GM12874 (cell line): ENCODE measurements around the gene GLIS1.

ENCODE experiments used
- TF ChIP-seq, protein P1 (sequence below): IDR thresholded peaks from 2 replicates; pipeline ENCODE4 v1.5.1; 2011; ENCODE audit warnings: low read depth, mild to moderate bottlenecking, control low read depth, low read length, moderate library complexity; ENCODE audit not compliant: insufficient read depth

Gene GLIS1

GRCh38 chr1:53501065-53502005, 237.6 kb downstream of the GLIS1 start:
- TF ChIP-seq, protein P1, sequence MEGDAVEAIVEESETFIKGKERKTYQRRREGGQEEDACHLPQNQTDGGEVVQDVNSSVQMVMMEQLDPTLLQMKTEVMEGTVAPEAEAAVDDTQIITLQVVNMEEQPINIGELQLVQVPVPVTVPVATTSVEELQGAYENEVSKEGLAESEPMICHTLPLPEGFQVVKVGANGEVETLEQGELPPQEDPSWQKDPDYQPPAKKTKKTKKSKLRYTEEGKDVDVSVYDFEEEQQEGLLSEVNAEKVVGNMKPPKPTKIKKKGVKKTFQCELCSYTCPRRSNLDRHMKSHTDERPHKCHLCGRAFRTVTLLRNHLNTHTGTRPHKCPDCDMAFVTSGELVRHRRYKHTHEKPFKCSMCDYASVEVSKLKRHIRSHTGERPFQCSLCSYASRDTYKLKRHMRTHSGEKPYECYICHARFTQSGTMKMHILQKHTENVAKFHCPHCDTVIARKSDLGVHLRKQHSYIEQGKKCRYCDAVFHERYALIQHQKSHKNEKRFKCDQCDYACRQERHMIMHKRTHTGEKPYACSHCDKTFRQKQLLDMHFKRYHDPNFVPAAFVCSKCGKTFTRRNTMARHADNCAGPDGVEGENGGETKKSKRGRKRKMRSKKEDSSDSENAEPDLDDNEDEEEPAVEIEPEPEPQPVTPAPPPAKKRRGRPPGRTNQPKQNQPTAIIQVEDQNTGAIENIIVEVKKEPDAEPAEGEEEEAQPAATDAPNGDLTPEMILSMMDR, result no peak

DNA sequence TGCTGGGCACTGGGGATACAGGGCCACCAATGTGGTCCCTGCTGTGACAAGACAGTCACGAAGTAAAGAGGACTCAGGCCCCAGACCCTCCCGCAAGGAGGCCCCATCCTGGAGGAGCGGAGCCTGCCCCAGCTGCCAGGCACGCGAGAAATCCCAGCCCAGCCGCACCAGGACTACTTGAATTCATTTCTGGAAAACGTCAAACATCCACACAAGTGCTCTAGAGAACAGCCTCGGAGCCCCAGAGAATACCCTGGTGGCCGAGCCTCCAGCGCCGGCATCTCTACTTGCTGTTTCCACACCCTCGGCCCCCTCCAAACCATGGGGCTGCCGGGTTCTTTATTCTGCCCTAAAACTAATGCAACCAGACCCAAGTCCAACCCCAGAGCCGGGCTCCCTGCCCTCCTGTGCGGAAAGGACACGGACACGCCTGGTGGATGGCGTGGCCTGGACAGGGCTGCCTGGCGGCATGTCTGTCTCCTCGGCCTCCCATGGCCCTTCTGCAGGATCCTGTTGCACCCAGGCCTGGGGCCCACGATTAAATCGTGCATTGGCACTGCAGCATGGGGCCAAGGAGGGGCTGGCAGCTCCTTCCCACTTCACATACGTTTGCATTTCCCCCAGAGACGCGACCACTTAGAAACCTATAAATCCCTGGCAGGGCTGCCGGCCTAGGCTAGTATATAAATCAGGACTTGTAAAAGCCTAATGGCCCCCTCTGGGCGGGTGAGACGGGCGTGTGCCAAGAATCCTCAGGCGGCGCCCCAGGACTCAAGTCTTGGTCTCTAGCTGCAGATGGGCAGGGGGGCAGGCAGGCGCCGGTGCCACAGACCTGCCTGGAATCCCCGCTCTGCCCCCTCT, 238.5 kb downstream of the GLIS1 start:
- TF ChIP-seq, protein P1, result no peak

DNA sequence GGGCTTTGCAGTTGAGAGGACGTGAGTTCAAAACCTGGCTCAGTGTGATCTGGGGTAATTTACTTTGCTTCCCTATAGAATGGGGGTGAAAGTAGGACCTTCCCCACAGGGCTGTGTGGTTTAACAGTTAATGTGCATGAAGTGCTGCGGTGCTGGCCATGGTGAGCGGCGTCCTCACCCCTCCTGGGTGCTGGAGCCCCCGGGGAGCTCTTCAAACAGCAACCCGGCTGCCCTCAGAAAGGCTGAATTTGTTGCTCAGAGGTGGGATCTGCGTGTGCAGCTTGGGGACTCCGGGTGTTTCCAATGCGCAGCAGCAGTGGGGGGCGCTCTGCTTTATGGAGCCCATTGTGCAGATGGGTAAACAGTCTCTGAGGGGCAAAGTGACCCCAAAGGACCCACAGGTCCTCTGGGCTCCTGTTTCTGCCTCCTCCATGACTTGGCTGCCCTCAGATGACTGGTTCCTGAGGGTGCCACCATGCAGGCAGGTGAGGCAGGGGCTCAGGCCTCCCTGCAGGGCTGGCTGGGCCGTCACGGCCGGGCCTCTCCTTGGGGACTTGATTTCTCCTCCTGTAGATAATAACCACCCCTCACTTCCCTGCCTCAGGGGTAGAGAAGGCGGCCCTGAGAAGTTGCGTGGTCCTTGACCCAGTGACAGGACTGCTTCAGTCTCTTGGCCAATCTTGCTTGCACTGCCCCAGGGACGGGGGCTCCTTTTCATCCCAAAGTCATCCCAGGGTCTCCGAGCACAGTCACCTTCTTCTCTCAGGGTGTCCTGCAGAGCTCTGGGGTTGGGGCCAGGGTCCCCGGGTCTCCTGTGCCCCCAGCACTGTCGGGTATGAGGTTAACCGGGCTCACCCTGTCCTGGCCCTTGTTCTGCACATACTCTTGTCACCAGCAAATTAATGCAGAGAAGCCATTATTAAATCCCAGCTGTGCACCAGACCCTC, 239.4 kb downstream of the GLIS1 start:
- TF ChIP-seq, protein P1, result no peak

DNA sequence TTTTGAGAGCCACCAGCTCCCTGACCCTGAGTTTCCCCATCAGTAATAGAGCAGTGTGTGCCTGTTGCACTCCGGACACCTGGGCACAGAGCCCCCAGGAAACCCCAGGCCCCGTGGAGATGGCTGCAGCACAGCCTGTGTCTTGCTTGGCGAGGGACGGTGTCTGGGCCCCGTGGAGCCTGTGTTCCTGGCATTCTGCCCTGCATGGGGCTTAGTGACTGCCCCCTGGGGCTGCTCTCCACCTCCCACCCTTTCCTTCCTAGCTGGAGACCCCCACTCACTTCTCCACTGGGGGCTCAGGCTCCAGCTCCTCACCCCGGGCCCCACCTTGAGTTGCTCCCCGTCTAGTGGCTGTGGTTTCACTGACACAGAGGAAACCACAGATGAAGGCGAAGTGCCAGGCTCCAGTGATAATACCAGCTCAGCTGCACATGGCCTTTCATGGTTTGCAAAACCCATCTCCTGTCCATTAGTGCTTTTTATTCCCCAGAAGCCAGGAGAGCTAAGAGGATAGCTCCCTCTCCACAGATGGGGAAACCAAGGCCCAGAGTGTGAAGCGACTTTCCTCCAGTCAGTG, 240.3 kb downstream of the GLIS1 start:
- TF ChIP-seq, protein P1, result no peak

GRCh38 chr1:53495633-53496345, 243.2 kb downstream of the GLIS1 start:
- TF ChIP-seq, protein P1, result no peak

DNA sequence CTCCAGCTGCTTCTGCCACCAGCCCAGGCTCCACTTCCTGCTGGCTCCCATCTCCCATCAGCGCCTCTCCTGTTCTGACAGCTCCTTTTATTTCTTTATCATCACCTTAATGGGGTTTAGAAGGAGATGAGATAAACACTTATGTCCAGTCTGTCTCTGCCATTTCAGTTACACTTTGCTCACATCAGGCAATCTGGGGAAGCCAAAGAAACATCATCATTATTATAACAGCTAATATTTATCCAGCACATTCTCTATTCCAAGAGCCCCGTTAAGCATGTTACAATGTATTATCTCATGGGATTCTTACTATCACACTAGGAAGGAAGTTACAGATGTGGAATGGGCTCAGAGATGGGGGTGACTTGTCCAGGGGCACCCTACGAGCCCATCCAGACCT, 248.6 kb downstream of the GLIS1 start:
- TF ChIP-seq, protein P1, result no peak
